Testis (tissue), 2 donors: ENCODE measurements around the gene ANTXR1.

Experiments used
- CTCF ChIP-seq, 3 experiments: fragments of 450-650 bp in 2 of 3; fragments of 200-600 bp in 1 of 3; sonication (generic) in 1 of 3; IDR thresholded peaks; one replicate each; pipeline ENCODE4 v1.5.1; 2016 to 2019; ENCODE audit warnings: antibody characterized with exemption in 3 of 3, mild to moderate bottlenecking in 2 of 3, moderate library complexity in 1 of 3
- POLR2A ChIP-seq: fragments of 450-650 bp; IDR thresholded peaks from one replicate; pipeline ENCODE4 v1.6.1; 2017; ENCODE audit warnings: antibody characterized with exemption, mild to moderate bottlenecking, moderate library complexity

GRCh38 chr2:69131983-69132675 lies 119.2 kb downstream of the ANTXR1 start:
- TF ChIP-seq CTCF (IDR thresholded peaks at IDR 0.05) = no peak
- TF ChIP-seq POLR2A = no peak
